HS-27A (cell line): ENCODE measurements around the gene TMEM45B.
"Not testable (repeated sequence)": the region's sequence is repeated elsewhere in the genome, so short reads cannot be mapped to it uniquely, and the experiment has no call there.

Experiments used
- DNase-seq: peaks from one replicate; pipeline ENCODE4 v3.0.0-alpha.2; 2012; ENCODE audit warnings: low read depth, missing footprints

TMEM45B gene

GRCh38 chr11:129852125-129852740, 36.6 kb downstream of the TMEM45B start:
- no peak for DNase-seq

GRCh38 chr11:129853518-129854231, 38.0 kb downstream of the TMEM45B start:
- no peak for DNase-seq

- DNase-seq, result no peak
Observed at GRCh38 chr11:129854232-129854805, 38.7 kb downstream of the TMEM45B start.

- no peak for DNase-seq
Observed at GRCh38 chr11:129855086-129855485, 39.4 kb downstream of the TMEM45B start.

- no peak for DNase-seq
Observed at GRCh38 chr11:129856036-129856435, 40.4 kb downstream of the TMEM45B start.

GRCh38 chr11:129861702-129862522, 46.3 kb downstream of the TMEM45B start:
- peak; percentile 66 for DNase-seq

GRCh38 chr11:129864811-129865210, 49.2 kb downstream of the TMEM45B start:
- DNase-seq, result no peak

- no peak for DNase-seq
Observed at GRCh38 chr11:129865701-129866100, 50.1 kb downstream of the TMEM45B start.

- DNase-seq, result no peak
Observed at GRCh38 chr11:129866311-129866710, 50.7 kb downstream of the TMEM45B start.

- DNase-seq, result not testable (repeated sequence)
Observed at GRCh38 chr11:129868626-129869025, 53.0 kb downstream of the TMEM45B start.

- no peak for DNase-seq
Observed at GRCh38 chr11:129871914-129872313, 56.3 kb downstream of the TMEM45B start.

GRCh38 chr11:129880311-129880710, 64.7 kb downstream of the TMEM45B start:
- DNase-seq, result no peak

- DNase-seq, result no peak
Observed at GRCh38 chr11:129881570-129882170, 66.0 kb downstream of the TMEM45B start.

- no peak for DNase-seq
Observed at GRCh38 chr11:129884581-129884980, 68.9 kb downstream of the TMEM45B start.

- no peak for DNase-seq
Observed at GRCh38 chr11:129885381-129885780, 69.7 kb downstream of the TMEM45B start.

GRCh38 chr11:129888451-129888850, 72.8 kb downstream of the TMEM45B start:
- no peak for DNase-seq

GRCh38 chr11:129894278-129895125, 78.9 kb downstream of the TMEM45B start:
- DNase-seq, result no peak

GRCh38 chr11:129895126-129896041, 79.7 kb downstream of the TMEM45B start, which contains the start of gene NFRKB:
Gene NFRKB (minus strand): TSS chr11:129895578. CDS start chr11:129892849, 2,729 bp downstream.
- DNase-seq, result no peak

- no peak for DNase-seq
Observed at GRCh38 chr11:129896062-129896461, 80.4 kb downstream of the TMEM45B start.

GRCh38 chr11:129905402-129905801, 89.8 kb downstream of the TMEM45B start:
- DNase-seq, result no peak
